K562 (cell line): Measurements from ENCODE around the gene CAPN2. TPM values are rescaled to one million over a fixed set of nuclear protein-coding genes. Genes with fewer than 3 reads are reported as not detected.

Experiments used
- ATF1 ChIP-seq, 2 experiments: fragments of 450-650 bp in 1 of 2; IDR thresholded peaks; 2 replicates each; pipeline ENCODE4 v1.6.1; 2016; ENCODE audit warnings: missing compliant biosample characterization in 1 of 2, missing genetic modification characterization in 1 of 2
- COPS2 ChIP-seq: fragments of 450-650 bp; conservative IDR thresholded peaks from 2 replicates; pipeline ENCODE4 v1.6.1; 2016; ENCODE audit warnings: mild to moderate bottlenecking, moderate library complexity
- SMARCA4 ChIP-seq: fragments of 450-650 bp; IDR thresholded peaks from 2 replicates; pipeline ENCODE4 v1.6.1; 2016
- ZBTB40 ChIP-seq, 2 experiments: fragments of 450-650 bp in 1 of 2; sonication (generic) in 1 of 2; formaldehyde crosslinking in 1 of 2; IDR thresholded peaks; 2 replicates each; pipeline versions ENCODE4 v1.7.1 to v1.9.0; 2016 to 2022; ENCODE audit warnings: inconsistent platforms in 1 of 2, mild to moderate bottlenecking in 1 of 2, missing genetic modification reagents in 1 of 2
- ZHX1 ChIP-seq: fragments of 150-350 bp; conservative IDR thresholded peaks from 2 replicates; pipeline ENCODE4 v1.6.1; 2014; ENCODE audit warnings: low read length
- ZNF197 ChIP-seq: fragments of 200-800 bp; sonication (Bioruptor generic); IDR thresholded peaks from 2 replicates; pipeline ENCODE4 v1.6.1; 2016; ENCODE audit warnings: low read depth, missing genetic modification characterization, missing compliant biosample characterization
- ZNF384 ChIP-seq: IDR thresholded peaks from 2 replicates; pipeline ENCODE4 v1.6.1; 2012; ENCODE audit warnings: low read depth, low read length, improper control_type of control experiment
- polyA plus RNA-seq, 8 experiments: library from polyadenylated mRNA; depleted of rRNA in 4 of 8; stranded (reverse) in 5 of 8; unstranded in 3 of 8; fragments of >200 nt; fragmentation: Nextera tagmentation in 2 of 8; fragmentation: Illumina TruSeq in 1 of 8; extraction: Ambion mirVana in 2 of 8; extraction: Trizol in 1 of 8; gene quantifications; 2 replicates each; pipeline versions ENCODE4 v1.2.1 to v1.2.3, GENCODE V29; 2011 to 2014; ENCODE audit warnings: inconsistent platforms in 1 of 8, missing spikeins in 1 of 8
- total RNA-seq, 7 experiments: library from RNA; depleted of rRNA in 6 of 7; stranded (reverse); fragments of >200 nt in 6 of 7; fragmentation: Illumina TruSeq in 2 of 7; extraction: Trizol in 2 of 7; gene quantifications; 2 replicates each; pipeline versions ENCODE4 v1.2.1 to v1.2.3, GENCODE V29; 2011 to 2021; ENCODE audit warnings: low replicate concordance in 1 of 7

CAPN2 gene
- total and polyA plus RNA-seq, 9 of the 15 experiments (the other 6 are each of a cell fraction or from before 2014, with no cell fraction given) = 24.6 to 157 (median 101) TPM

- no peak for TF ChIP-seq ZBTB40 (IDR thresholded peaks at IDR 0.05)
- no peak for TF ChIP-seq ZBTB40 (CRISPR knock-in tag; IDR thresholded peaks at IDR 0.05)
- TF ChIP-seq ZHX1 = no peak
- TF ChIP-seq COPS2 = no peak
- peak; percentile 39; the same call in 1 of the 2 replicates for TF ChIP-seq SMARCA4
- TF ChIP-seq ZNF384 = 0 out of 2 replicates have a peak, but pooled peaks have one; percentile 45
- no peak for TF ChIP-seq ATF1 (CRISPR knock-in tag; IDR thresholded peaks at IDR 0.05)
- TF ChIP-seq ATF1 (tag; IDR thresholded peaks at IDR 0.05) = no peak
- no peak for TF ChIP-seq ZNF197 (CRISPR knock-in tag)
Measured at GRCh38 chr1:223667484-223668182, 44.7 kb upstream of the CAPN2 start (continued).
